SK-MEL-5 (cell line): ENCODE measurements around the gene RPIA. TPM values are rescaled to one million over a fixed set of nuclear protein-coding genes. Genes with fewer than 3 reads are reported as not detected.

Source experiments
- DNase-seq: peaks from one replicate; pipeline ENCODE4 v3.0.0-alpha.2; 2016; ENCODE audit warnings: low read depth, low spot score
- in situ Hi-C: cut with HindIII; loops from 2 replicates; pipeline ENCODE4 v1.10.0; 2016; ENCODE audit warnings: low sequenced_read_pairs, high pct_unique_total_duplicates, low pct_unique_long_range_greater_than_20kb
- total RNA-seq: library from RNA; depleted of rRNA; stranded (reverse); fragments of >200 nt; shearing (Covaris generic); gene quantifications from 2 replicates; pipeline ENCODE4 v1.2.3, GENCODE V29; 2014

RPIA gene
- total RNA-seq, 1 experiment from 2014 or later = 17.4 TPM

GRCh38 chr2:88713408-88713807, 21.9 kb downstream of the RPIA start:
- DNase-seq = no peak
- in situ Hi-C loops = no loop called here

- in situ Hi-C loops = no loop called here
- no peak for DNase-seq
Measured at GRCh38 chr2:88714667-88715066, 23.2 kb downstream of the RPIA start.

DNA sequence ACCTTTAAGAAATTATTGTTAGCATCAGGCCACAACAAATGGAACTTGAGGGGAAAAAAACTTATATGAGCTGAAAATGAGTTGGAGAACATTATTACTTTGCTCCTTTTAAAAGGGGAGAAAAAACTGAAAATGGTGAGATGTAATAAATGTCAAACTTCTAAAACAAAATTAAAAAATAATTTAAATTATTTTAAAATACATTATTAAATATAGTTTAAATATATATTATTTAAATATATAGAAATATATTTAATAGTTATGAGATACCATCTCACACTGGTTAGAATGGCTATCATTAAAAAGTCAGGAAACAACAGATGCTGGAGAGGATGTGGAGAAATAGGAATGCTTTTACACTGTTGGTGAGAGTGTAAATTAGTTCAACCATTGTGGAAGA, 28.9 kb downstream of the RPIA start:
- DNase-seq = no peak
- in situ Hi-C loops = no loop called here

DNA sequence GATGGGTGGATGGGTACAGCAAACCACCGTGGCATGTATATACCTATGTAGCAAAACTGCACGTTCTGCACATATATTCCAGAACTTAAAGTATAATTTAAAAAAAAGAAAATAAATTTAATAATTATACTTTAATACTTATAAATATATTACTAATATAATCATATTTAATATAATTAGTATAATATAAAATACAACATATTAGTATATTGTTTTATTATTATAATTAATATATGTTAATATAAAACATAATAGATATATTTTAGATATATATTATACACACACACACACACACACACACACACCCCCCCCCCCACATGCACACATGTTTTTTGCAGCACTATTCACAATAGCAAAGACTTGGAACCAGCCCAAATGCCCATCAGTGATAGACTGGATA, 29.8 kb downstream of the RPIA start:
- in situ Hi-C loops = no loop called here
- no peak for DNase-seq

DNA sequence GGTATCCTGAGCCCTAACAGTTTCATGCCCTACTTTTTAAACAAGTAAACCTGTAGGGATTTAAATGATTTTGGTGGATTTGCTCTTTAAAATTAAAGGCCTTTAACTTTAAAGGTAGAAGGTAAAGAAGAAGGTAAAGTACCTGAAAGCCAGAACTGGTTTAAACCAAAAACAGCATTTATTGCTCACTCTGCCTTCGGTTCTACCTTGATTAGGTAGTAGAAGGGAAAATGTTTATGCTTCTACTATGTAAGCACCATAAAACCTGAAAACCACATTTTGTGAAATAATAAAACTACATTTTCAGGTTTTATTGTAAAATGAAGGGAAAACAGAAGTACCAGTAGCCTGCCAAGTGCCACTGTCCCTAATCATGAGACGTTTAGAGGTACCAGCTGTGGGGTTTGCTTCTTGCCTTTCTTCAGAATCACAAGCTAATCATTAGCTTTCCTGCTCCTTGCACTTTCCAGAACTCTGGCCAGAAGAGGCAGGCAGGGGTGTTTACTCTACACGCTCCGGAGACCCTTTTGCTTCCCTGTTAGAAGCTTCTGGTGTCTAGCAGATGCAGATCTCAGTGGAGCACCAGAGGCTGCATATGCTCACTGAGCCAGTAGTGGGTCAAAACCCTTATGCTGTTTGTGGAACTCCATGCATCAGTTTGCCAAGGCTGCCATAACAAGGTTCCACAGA, 33.3 kb downstream of the RPIA start:
- no peak for DNase-seq
- in situ Hi-C loops = no loop called here

GRCh38 chr2:88729061-88729745, 37.7 kb downstream of the RPIA start:
- in situ Hi-C loops = no loop called here
- DNase-seq = peak; percentile 24

DNA sequence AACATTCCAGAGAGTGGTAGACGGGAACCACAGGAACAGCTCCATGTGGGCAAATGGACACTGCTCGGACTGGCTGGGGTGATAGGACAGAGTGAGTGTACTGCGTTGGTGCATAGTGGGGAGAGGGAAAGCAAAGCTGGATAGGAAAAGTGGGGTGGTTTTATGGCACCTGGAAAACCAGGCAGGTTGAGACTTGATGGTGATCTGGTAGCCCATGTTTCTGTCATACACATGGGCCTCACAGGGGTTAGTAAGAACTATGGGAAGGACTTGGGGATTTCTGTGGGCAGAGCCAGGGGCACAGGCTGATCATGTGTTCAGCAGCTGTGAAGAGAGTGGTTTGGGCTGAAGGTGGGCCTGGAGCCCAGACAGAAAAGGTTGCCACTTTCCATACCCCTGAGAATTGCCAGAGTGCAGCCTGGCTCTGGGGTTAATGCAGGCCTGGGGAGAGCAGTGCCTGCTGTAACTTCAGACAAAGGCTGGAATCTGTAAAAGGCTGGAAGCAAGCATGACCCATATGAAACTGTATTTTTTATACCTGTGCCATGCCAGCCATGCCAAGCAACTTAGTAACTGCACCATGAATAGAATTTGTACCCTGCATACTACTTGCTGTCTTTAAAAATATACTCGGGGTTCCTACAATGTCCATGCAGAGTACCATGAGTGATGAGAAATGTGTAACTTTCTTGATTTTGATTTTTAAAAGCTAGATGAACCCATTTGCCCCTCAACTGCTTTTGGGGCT, 41.9 kb downstream of the RPIA start:
- in situ Hi-C loops = no loop called here
- no peak for DNase-seq

DNA sequence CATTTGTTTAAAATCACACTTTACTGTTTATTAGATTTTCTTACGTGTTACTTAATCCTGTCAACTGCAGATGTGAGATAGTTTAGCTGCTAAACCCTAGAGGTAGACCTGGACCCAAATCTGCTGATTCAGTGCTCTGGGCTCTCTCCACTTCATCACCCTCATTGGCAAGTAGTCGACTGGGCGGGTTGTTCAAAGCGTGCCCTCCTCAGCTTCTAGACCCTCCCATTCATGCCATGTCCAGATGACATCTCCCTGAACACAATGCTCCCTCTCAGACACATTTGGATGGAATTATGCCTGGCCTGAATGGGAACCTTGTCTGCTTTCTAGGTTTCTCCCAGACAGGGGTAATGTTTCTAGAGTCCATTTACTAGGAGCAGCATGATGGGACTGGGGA, 43.7 kb downstream of the RPIA start:
- DNase-seq = peak; percentile 97
- in situ Hi-C loops = no loop called here

DNA sequence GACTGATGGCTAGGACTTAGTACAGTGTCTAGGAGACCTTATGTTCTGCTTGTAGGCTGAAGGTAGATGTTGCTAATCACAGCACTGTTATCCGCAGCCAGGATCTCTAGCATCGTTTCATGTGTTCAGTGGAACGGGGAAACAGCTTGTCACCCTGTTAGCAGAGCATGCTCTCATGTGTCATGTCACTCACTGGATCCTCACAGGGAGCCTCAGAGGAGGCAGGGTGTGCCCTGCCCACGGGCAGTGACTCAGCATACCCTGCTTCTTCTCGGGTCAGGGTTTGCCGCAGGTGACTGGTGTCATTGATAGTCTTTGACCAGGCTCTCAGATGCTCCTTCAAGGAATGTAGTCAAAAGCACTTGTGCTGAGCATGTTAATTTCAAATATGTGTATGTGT, 44.4 kb downstream of the RPIA start:
- peak; percentile 10 for DNase-seq
- in situ Hi-C loops = no loop called here

GRCh38 chr2:88736437-88736836, 45.0 kb downstream of the RPIA start:
- in situ Hi-C loops = no loop called here
- no peak for DNase-seq

GRCh38 chr2:88737385-88737784, 45.9 kb downstream of the RPIA start:
- DNase-seq = no peak
- in situ Hi-C loops = no loop called here

GRCh38 chr2:88738271-88738670, 46.8 kb downstream of the RPIA start:
- no peak for DNase-seq
- in situ Hi-C loops = no loop called here

DNA sequence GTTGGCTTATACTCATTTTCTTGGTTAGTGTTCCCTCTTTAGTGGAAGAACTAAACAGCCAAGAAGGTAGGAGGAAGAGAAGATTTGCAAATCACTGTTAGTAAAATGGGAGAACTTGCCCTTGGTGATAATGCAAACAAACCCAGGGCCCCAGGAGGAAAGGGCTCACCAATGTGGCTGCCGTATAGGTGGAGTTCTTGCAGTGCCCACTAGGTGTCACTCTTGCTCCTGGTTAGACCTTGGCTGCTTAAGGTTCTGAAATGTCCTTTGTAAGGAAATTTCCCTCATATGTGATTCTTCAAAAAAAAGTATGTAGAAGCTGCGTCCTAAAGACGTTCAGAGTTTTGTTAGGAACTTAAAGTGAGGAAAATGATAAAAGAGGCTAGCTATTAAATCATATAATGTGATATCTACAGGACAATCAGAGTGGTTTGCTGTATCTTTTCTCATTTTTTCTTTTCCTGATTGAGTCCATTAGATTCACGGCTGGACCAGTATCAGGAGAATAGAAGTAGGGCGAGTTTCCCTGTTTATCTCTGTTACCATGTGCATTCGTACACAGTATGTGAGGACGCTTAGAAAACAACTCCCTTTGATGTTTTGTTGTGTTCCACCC, 48.6 kb downstream of the RPIA start:
- DNase-seq = peak; percentile 83
- in situ Hi-C loops = no loop called here

GRCh38 chr2:88746929-88747490, 55.5 kb downstream of the RPIA start:
- DNase-seq = no peak
- in situ Hi-C loops = no loop called here

GRCh38 chr2:88747990-88748389, 56.5 kb downstream of the RPIA start:
- DNase-seq = no peak
- in situ Hi-C loops = no loop called here

GRCh38 chr2:88751768-88752167, 60.3 kb downstream of the RPIA start:
- DNase-seq = no peak
- in situ Hi-C loops = no loop called here

DNA sequence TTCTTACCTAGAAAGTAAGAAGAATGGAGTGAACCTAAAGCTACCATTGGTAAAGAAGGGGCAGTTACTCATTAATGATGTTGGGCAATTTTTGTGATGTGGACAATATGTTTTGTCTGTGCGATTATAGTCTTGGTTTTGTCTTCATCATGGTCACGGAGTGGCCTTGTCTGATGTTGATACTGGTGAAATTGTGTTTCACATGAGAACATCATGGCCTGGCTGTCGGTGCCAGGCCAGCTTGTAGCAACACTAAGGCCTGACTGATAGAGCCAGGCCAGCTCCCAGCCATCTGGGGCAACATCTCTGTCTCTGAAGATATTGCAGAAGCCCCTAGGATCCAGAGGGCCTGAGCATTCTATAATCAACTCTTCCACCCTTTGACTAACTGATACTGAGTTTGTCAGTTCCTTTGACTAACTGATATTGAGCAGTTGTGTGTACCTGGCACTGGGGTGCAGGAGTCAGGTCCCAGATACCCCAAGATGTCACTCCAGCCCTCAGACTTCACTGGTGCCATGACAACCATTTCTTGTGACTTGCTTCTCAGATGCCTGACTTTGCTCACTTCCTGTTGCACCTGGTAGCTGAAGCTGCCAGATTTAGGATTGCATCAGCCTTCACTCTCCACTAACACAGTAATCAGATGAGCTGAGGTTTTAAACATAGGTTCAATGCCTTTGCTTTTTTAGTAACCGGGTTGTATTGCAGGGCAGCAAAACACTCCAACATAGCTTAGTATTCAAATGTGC, 62.5 kb downstream of the RPIA start:
- in situ Hi-C loops = no loop called here

More for the DNA sequence above, 62.5 kb downstream of the RPIA start:
- no peak for DNase-seq
